ENCODE data around the gene NAPG.
A peak's percentile ranks its signal among the peaks of the same experiment; 100 is the strongest.
"Not testable (repeated sequence)": the region's sequence is repeated elsewhere in the genome, so short reads cannot be mapped to it uniquely, and the experiment has no call there.

The NAPG gene

DNA sequence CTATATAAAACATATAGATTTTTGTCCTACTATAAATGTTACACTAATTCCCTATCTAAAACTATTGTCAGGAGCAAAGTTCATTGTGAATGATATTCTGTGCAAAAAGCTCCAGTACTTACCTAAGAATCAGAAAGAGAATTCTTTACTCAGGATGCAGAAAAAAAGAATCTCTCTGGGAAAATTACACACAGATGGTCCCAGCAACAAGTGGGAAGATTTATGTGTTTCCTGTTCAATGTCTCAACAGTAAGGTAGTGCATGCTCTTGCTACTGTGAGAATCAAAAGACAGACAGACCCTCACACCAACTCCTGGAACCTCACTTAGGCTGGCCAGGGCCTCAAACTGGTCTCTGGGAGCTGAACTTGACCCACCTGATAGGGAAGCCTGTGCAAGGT is 11.2 kb upstream of the NAPG start:
- DNase-seq = no peak

DNA sequence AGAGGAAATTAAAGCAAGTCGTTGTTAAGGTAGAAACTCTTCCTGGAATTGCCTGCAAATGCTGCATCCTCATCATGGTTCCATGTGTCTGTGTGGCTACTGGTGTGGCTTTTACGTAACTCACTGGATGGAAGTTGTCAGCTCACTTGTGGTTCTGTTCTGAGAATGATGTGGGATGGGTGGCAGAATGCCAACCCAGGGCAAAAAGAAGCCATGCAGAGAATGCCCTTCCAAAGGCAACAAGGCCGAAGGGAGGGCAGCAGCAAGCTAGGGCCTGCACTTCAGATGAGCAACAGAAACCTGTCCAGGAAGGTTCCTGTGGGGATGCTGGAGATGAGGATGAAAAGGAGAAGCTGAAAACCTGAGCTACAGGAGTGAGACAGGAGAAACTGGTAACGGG is 10.4 kb upstream of the NAPG start:
- no peak for DNase-seq

DNA sequence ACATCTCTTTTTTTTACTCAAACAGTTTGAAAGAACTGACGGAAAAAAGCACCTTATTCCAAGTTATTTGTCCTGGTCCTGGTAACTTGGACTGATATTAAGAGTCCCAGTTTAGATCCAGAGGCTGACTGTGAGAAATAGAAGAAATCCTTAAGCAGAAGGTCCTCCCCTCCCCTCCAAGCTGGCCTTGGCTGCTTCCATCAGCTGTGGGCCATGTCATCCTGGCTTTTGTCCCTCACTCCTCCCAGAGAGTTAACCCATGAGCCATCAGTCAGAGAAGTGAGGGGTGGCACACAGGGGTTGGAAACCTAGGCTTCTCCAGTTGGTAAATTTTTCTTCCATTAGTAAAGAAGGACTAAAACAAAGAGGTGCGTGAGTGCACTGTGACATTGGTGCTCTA is 9.7 kb upstream of the NAPG start:
- no peak for DNase-seq

DNA sequence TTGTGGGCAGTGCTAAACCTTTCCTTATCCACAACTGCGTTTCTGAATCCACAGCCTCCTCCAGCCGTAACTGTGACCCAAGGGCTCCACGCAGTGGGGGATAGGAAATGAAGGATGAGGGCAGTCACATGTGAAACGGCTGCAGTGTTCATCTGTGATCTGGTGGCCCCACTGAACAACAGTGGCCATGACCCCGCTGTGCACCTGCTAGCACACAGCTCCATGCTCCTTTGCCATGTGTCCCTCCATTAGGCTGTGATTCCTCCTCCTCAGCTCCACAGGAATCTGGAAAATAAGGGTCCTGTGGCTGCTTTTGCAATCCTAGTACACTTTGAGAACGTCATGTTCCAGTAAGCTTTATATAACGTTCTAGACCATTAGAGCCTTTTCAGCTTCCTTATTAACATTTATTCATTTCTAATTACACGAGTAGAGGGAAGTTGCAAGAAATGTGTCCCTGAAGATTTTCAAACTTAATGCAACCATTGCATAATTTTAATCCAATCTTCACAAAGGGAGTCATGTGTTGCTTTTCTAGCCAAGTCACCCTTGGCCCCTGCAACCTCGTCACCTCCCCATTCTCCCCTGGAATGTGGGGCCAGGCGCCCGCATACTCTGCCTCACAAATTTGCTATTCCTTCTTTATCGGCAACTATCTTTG is 7.1 kb upstream of the NAPG start:
- DNase-seq = peak; percentile 36

DNA sequence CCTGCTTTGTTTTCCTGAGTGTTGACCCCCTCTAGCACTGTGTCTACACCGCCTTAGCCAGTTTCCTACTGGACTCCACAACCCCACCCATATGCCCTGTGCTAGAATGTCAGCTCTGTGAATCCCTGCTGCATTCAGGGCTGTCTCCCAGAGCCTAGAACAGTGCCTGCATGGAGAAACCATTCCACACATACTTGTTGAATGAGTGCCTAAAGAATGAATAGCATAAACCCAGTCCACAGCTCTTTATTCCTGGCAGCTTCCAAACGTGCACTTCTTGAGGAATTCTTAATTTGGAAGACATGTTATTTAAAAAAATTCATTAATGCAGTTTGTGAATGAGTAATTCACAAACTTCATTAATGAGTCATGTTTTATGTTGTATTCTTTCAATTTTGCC is 6.5 kb upstream of the NAPG start:
- no peak for DNase-seq

DNA sequence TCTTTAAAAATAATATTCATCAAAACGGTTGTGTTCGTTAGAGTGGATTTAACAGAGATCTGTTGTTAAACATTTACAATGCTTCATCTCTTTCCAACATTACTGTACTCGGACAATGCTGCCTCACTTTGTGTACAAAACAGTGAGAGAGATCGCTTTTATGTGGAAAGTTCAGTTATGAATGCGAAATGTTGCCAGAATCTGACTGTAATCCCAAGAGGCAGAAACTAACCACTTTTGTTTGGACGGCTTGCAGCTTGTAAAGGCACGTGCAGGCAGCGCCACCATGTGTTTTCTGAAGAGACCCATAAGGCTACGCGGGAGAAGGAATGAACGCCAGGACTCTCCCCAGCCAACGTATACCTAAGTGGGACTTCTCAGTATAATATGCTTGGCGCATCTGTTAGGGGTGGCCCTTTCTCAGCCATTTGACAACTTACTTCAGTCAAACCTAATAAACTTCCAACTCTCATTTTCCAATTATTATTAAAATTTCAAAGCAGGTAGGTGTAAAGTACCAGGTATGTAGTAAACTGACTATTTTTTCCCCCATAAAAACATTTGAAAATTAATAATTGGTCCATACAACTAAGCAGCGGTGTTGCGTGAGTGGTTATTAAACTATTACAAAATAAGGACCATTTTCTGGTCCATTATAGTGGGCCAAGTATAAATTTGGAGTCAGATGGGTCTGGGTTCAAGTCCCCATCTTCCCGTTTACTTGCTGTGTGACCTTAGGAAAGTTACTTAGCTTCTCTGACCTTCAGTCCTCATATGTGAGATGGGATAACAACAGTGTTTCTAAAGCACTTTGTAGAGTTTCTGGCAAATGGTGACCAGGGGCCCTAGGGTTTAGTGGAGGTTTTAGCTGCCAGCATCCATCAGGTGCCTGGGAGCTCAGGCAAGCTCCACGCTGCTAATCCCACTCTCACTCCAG is 5.6 kb upstream of the NAPG start:
- peak; percentile 49 for DNase-seq

DNA sequence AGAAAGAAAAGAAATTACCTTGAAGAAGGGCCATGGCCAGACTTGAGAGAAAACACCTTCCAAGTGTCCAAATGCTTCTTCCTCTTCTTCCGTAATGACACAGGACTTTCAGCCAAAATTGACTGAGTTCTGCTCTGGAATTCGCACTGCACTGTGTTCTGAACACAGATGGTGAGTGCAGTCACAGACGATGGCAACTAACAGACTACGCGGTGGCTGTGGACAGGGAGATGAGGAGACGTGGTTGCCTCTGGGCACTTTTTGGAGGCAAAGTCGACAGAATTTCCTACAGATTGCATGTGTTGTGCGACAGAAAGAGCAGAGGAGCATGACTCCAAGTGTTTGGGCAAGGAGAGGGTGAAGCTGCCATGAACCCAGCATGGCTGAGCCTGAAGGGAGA is 4.3 kb upstream of the NAPG start:
- no peak for DNase-seq

DNA sequence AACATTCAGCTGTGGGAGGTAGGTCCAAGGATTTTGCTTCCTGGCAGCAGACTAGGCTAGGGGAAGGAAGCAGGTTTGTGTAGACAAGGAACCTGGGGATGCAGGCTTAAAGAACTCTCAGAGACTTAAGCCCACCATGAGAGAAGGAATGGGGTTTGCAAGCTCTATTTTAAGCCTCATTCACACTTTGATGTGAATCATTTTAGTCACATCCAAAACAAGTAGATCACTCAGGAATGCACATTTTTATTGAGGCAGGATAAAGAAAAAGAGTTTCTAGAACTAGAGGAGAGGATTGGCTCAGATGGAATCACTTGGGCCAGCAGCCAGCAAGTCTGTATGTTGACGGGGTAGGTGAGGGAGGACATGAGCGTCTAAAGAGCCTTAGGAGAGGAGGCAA is 3.3 kb upstream of the NAPG start:
- no peak for DNase-seq

DNA sequence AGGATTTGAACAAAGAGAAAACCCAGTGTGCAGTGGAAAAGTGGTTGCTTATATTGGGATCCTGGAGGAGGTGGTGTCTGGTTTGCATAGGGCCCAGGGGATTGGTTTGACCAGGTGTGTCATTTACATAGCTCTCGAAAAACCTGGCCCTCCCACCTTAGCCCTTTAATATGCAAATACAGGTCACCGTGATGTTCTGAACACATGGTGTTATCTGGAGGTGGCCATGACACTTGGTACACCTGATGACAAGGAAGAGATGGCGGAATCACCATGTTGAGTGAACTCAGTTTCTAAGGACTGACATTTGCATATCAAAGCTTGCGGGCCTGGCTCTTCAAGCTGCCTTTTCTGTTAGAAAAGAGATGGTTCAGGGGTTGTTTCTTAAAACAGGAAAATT is 2.3 kb upstream of the NAPG start:
- DNase-seq = no peak

DNA sequence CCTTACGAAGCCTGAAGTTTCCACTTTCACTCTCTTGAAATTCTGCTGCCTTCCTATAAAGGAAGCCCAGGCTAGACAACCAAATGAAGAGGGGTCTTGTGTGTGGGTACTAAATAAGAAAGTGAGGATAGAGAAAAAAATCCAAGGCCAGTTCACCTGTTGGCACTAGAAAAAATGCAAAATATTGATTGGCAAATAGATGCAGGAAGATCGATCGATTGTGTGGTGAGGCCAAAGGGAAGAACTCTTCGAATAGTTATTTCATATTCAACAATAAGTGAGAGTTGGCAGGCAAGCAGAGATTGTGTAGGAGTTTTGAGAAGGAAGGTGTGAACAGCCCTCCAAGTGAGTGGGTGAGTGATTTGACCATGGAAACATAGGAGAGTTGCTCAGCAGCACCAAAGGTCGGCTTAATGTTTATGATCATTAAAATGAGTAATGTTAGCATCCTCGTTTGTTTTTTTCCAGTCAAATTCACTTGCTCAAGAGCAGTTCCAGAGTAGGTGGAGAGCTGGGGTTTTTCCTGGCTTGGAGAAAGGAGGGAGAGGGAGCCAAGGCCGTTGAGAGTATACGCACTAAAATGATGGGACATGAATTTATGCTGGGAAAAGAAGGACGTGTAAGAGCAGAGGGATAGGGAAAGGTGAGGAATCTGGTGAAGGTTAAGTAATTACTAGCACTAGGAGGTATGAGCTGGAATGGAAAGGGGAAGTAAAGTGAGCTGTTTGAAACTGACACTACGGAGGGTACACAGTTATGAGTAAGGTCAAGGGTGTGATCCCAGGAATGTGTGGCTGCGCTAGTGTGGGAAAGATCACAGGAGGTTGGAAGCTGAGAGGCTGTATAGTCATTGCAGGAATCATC is 1.1 kb upstream of the NAPG start:
- DNase-seq = no peak

DNA sequence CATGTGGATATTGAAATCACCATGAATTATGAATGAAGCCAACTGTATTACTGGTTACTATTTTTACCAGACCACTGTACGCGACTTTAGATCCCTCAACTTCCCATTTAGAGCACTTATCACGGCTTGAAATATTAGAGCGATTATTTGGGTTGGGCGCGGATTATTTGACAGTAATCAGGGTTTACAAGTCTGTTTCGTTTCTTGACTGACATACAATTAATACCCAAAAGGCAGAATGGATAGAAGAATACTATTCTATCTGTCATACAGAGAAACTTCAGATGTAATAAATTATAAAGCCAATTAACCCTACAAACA is 496 bp upstream of the NAPG start:
- no peak for DNase-seq

DNA sequence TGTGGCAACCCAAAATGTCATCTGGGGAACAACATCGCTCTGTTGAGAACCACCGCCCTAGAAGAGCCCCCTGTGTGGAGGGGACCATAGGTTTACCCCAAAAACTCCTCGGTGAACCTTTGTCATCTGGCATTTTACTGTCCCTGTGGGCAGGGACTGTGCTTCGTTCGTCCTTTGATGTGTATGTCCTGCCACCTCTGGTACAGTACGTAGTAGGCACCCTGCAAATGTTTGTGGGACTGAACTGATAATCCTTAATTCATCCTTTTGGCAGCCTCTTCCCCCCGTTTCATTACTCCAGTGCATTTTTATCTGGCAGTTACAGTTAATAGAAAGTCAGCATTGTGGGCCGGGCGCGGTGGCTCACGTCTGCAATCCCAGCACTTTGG is 728 bp downstream of the NAPG start:
- DNase-seq = no peak

DNA sequence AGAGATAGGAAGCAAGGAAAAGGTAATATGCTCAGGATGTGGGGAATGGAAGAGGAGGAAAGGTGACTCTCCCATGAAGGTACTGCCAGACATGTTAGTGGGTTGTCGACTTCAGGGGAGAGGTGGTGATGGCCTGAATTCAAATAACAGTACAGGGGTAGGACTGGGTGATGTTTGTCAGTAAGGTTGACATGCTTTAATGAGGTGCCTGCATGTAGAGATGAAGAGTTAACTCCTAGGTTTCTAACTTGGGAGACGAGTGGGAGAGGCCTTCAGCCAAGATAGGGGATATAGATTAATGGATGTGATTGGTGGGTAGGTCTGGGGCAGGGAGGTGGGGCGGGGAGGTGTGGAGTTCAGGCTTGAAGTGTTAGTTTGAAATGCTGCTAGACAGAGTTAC is 2.6 kb downstream of the NAPG start:
- DNase-seq = no peak

DNA sequence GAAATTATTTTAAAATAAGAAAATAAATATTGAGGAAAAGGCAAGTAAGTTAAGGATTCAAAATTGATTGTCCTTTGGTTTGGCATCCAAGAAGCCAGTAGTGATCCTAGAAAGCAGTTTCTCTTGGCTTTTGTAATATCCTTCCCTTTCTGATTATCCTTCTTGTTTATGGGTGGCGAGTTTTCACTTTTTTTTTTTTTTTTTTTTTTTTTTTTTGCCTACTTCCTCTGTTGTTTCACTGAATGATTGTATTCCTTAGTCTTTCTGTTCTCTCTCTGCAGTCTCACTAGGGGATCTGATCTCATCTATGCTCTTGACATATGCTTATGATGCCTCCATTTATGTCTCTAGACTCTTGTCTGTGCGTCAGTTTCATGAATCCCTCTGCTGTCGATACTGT is 4.2 kb downstream of the NAPG start:
- DNase-seq = no peak

DNA sequence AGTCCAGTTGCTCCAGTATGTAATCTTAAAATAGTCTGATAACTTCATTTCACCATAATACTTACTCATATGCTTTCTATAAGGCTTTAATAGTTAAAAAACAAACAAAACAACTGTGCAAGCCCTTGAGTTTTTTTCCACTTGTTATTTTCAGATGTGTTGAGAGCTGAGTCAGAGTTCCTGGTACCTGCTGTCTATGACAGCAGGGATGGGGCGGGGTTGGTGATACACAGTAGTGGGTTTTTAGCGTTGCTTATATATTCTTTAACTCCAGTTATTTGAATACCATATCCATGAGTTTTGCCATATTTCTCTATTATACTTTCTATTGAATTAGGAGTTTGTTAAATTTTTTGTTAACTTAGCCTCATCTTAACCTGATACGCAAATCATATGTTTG is 5.0 kb downstream of the NAPG start:
- no peak for DNase-seq

DNA sequence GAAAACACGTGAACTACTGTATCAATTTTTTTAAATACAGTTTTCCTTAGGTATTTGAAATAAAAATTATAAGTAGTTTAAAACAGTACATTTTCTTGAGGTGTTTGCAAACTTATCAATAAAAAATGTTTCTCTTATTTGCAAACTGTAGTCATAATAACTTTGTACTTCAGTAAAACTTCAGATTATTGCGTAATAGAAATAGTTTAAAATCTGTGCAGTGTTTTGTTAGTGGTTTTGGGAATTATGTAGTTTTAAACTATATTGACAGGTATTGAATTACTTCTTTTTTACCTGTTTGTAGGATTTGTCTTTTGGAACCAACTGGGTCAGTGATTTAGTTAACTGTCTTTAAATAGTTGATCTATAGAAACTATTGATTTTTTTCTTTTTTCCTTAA is 7.3 kb downstream of the NAPG start:
- DNase-seq = no peak

DNA sequence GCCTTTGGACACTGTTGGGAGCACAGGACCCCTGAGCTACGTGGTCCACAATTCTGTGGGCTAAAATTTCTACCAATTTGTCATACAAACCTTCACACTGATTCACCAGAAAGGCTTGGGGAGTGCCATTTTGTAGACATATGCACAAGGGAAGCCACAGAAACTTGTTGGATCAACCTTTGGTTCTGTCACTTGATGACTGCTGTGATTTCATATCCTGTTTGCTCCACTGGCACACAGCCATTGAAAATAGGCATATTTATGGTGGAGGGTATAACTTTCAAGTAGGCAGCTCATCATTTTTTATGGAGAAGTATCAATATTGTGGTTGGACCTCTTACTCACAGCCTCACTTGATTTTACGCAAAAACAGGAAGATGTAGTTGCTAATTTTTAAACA is 10.5 kb downstream of the NAPG start:
- DNase-seq = no peak

DNA sequence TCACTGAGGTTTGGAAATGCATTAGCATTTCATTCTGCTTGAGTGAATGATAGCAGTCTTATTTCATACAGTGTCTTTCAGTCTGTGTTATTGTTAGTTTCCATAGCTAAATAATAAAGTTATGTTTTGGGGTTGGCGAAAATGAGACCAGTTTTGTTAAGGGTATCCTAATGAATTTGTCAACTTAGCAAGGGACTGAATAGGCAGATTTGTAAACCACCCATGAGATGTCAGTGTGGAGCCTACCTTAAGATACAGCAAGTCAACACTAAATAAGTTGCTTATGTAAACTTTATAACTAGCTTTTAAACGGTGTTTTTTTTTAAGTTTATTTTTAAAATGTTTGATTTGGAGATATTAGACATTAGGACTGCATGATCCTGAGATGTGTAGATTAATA is 11.9 kb downstream of the NAPG start:
- DNase-seq = no peak

DNA sequence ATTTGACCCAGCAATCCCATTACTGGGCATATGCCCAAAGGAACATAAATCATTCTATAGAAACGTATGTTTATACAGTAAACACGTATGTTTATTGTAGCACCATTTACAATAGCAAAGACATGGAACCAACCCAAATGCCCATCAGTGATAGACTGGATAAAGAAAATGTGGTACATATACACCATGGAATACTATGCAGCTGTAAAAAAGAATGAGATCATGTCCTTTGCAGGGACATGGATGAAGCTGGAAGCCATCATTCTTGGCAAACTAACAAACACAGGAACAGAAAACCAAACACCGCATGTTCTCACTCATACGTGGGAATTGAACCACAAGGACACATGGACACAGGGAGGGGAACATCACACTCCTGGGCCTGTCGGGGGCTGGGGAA is 13.3 kb downstream of the NAPG start:
- DNase-seq = not testable (repeated sequence)

DNA sequence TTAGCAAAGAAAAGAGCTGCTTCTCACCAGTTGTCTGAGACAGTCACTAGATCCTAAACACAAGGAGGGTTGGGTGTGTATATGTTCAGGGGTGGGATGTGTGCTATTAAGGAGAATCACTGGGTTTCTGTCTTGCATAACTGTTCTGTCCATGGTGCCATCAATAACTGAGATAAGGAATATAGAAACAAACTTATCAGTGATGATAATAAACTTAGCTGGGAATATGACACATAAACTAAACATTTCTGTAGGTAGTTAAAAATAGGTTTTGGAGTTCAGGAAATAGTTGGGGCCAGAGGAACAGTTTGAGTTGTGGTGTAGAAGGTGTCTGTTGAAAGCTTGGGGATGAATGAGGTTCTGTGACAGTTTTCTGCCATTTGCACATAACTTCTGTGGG is 17.4 kb downstream of the NAPG start:
- no peak for DNase-seq

DNA sequence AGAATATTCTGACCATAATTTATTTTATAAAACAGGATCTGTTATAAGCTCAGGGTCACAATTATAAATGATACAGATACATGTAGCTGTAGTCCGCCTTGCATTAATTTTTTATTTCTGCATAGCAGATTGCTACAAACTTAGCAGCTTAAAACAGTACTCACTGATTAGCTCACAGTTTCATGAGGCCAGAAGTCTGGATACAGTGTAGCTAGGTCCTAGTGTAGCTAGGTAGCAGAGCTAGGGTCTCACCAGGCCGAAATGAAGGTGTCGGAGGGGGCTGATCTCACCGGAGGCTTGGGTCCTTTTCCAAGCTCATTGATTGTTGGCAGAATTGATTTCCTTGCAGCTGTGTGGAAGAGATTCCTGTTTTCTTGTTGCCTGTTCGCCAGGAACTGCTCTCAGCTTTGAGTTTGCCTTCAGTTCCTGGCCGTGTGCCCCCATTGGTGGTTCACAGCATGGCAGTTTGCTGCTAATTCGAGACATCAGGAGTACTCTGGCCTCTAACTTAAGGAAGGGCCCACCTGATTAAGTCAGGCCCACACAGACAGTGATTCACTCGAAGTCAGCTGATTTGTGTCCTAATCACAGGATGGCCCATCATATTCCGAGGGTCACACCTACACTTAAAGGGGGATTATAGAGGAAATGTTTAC is 18.4 kb downstream of the NAPG start:
- DNase-seq = no peak

DNA sequence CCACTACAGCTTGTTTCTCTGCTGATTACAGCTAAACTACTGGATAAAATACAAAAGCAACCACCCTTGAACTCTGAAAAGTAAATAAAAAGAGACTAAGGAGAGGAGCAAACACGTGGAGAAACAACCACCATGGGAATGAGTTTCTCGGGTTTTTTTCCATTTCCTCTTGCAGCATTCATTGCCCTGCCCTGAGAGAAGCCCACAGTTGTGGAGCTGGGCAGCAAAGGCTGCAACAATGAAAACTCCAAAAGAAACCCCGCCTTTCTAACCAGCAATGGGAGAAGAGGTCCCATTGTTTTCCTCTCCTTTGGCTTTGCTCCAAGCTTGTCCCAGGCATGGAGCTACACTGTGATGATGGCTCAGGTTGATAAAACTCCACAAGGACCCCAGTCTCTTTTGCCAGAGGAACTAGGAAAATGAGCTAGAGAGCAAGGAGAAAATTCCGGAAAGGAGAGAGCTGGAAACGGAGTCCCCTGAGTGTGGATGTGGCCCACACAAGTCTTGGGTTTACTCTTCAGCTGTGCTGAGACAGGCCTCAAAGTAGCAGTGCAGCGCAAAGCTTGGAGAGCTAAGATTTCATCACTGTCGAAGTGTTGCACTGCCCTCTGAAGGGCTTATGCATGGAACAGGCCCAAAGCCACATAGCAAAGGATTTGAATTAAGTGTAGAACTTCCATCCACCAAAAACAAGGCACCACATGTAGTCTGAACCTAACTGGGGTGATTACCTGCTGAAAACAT is 20.9 kb downstream of the NAPG start:
- no peak for DNase-seq

DNA sequence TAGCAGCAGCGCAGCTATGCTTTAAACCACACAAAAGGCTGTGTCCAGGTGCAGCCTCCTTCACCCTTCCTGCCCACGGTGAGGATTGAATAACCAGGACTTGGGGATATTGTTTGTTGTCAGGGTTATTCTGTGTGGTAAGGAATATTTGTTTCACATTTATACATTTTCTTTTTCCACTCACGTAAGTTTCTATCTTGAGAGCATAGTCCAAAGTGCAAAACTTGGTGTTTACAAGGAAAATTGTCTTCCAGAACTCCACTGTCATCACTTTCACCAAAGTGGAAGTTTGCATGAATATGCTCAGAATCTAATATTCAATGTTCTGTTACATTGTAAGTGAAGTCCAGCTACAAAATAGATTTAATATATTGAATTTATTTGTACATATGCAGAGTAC is 26.4 kb downstream of the NAPG start:
- DNase-seq = no peak

All from SHP77 treated with DMSO at 0.1 percent for 48 hours (cell line).